Stimulated activated CD4-positive, alpha-beta T cell treated with anti-CD3 and anti-CD28 coated beads, Interleukin-15, amount 100 ng/mL, for 24 hours (primary cell): ENCODE results near the gene NOTCH3.

ENCODE experiments used
- DNase-seq: peaks from one replicate; pipeline ENCODE4 v3.0.0-alpha.2; 2020

The NOTCH3 gene

GRCh38 chr19:15235781-15236180 lies 35.0 kb upstream of the NOTCH3 start:
- no peak for DNase-seq

GRCh38 chr19:15234431-15235130 lies 33.8 kb upstream of the NOTCH3 start:
- DNase-seq: no peak

GRCh38 chr19:15231271-15231670 lies 30.5 kb upstream of the NOTCH3 start:
- DNase-seq: no peak

- no peak for DNase-seq
Measured at GRCh38 chr19:15227261-15227660, 26.5 kb upstream of the NOTCH3 start.

- no peak for DNase-seq
Measured at GRCh38 chr19:15225760-15226159, 25.0 kb upstream of the NOTCH3 start.

GRCh38 chr19:15223649-15224361 lies 23.0 kb upstream of the NOTCH3 start:
- no peak for DNase-seq

- peak; percentile 89 for DNase-seq
Measured at GRCh38 chr19:15222738-15223648, 22.2 kb upstream of the NOTCH3 start.

GRCh38 chr19:15220833-15221232 lies 20.0 kb upstream of the NOTCH3 start:
- no peak for DNase-seq

GRCh38 chr19:15218501-15218900 lies 17.7 kb upstream of the NOTCH3 start:
- no peak for DNase-seq

GRCh38 chr19:15216363-15216762 lies 15.6 kb upstream of the NOTCH3 start:
- no peak for DNase-seq

GRCh38 chr19:15213715-15214381 lies 13.1 kb upstream of the NOTCH3 start:
- no peak for DNase-seq

GRCh38 chr19:15212711-15213110 lies 11.9 kb upstream of the NOTCH3 start:
- no peak for DNase-seq

- no peak for DNase-seq
Measured at GRCh38 chr19:15210323-15210781, 9.6 kb upstream of the NOTCH3 start.

- DNase-seq: no peak
Measured at GRCh38 chr19:15201374-15202023, 704 bp upstream of the NOTCH3 start.

GRCh38 chr19:15199661-15200552 lies 888 bp downstream of the NOTCH3 start:
- no peak for DNase-seq

- DNase-seq: no peak
Measured at GRCh38 chr19:15198951-15199660, 1.7 kb downstream of the NOTCH3 start.

- DNase-seq: no peak
Measured at GRCh38 chr19:15197942-15198341, 2.9 kb downstream of the NOTCH3 start.

- DNase-seq: no peak
Measured at GRCh38 chr19:15197275-15197941, 3.4 kb downstream of the NOTCH3 start.

GRCh38 chr19:15196360-15197005 lies 4.3 kb downstream of the NOTCH3 start:
- no peak for DNase-seq
